Measurements from ENCODE around the gene RALGAPB.
A peak's percentile ranks its signal among the peaks of the same experiment; 100 is the strongest.
"Not testable (repeated sequence)": the region's sequence is repeated elsewhere in the genome, so short reads cannot be mapped to it uniquely, and the experiment has no call there.

Gene RALGAPB

GRCh38 chr20:38434301-38434741 lies 38.3 kb upstream of the RALGAPB start:
- Histone ChIP-seq H3K36me3 (ENCODE audit: control insufficient read depth, low read depth, low read length) (peaks cover 44% of the 10 kb centered on the region), H3K9me3 (ENCODE audit: control insufficient read depth, low read depth, low read length) (no peaks in the 10 kb centered on the region), H3K4me1 (ENCODE audit: control insufficient read depth, low read depth, low read length) (no peaks in the 10 kb centered on the region), H3K27ac (ENCODE audit: low read length) (peak overlapping the region; percentile 81), H3K27me3 (ENCODE audit: control insufficient read depth, insufficient read depth, low read length) (no peaks in the 10 kb centered on the region), H3K4me3 (ENCODE audit: low read length) (peak overlapping the region; percentile 77), H3K9ac (ENCODE audit: low read length) (peak overlapping the region; percentile 92)

- H3K36me3 ChIP-seq (ENCODE audit: control insufficient read depth, low read depth, low read length) = peaks cover 38% of the 10 kb centered on the region
- H3K27me3 ChIP-seq (ENCODE audit: control insufficient read depth, insufficient read depth, low read length) = no peaks in the 10 kb centered on the region
- H3K27ac ChIP-seq (ENCODE audit: low read length) = peak within 1 kb of the TSS; percentile 81
- H3K4me1 ChIP-seq (ENCODE audit: control insufficient read depth, low read depth, low read length) = no peaks in the 10 kb centered on the region
- H3K4me3 ChIP-seq (ENCODE audit: low read length) = peak within 1 kb of the TSS; percentile 77
- H3K9ac ChIP-seq (ENCODE audit: low read length) = peak within 1 kb of the TSS; percentile 92
- no peaks in the 10 kb centered on the region for H3K9me3 ChIP-seq (ENCODE audit: control insufficient read depth, low read depth, low read length)
Observed at GRCh38 chr20:38434770-38435554, 37.7 kb upstream of the RALGAPB start, which contains the start of gene SNHG17. Gene SNHG17 (minus strand): TSS chr20:38435328.

- no peak overlapping the region for H3K27ac ChIP-seq (ENCODE audit: low read length)
- H3K9me3 ChIP-seq (ENCODE audit: control insufficient read depth, low read depth, low read length) = no peaks in the 10 kb centered on the region
- no peaks in the 10 kb centered on the region for H3K27me3 ChIP-seq (ENCODE audit: control insufficient read depth, insufficient read depth, low read length)
- H3K4me1 ChIP-seq (ENCODE audit: control insufficient read depth, low read depth, low read length) = no peaks in the 10 kb centered on the region
- H3K36me3 ChIP-seq (ENCODE audit: control insufficient read depth, low read depth, low read length) = peaks cover 36% of the 10 kb centered on the region
- no peak overlapping the region for H3K9ac ChIP-seq (ENCODE audit: low read length)
- peak overlapping the region; percentile 77 for H3K4me3 ChIP-seq (ENCODE audit: low read length)
Observed at GRCh38 chr20:38435555-38435939, 37.1 kb upstream of the RALGAPB start.

- Histone ChIP-seq H3K27me3 (ENCODE audit: control insufficient read depth, insufficient read depth, low read length) (no peaks in the 10 kb centered on the region), H3K4me3 (ENCODE audit: low read length) (no peak overlapping the region), H3K4me1 (ENCODE audit: control insufficient read depth, low read depth, low read length) (no peaks in the 10 kb centered on the region), H3K9me3 (ENCODE audit: control insufficient read depth, low read depth, low read length) (no peaks in the 10 kb centered on the region), H3K27ac (ENCODE audit: low read length) (no peak overlapping the region), H3K9ac (ENCODE audit: low read length) (no peak overlapping the region), H3K36me3 (ENCODE audit: control insufficient read depth, low read depth, low read length) (peaks cover 14% of the 10 kb centered on the region)
Observed at GRCh38 chr20:38437796-38438195, 34.8 kb upstream of the RALGAPB start.

- H3K4me3 ChIP-seq (ENCODE audit: low read length); H3K36me3 ChIP-seq (ENCODE audit: control insufficient read depth, low read depth, low read length); H3K4me1 ChIP-seq (ENCODE audit: control insufficient read depth, low read depth, low read length); H3K9me3 ChIP-seq (ENCODE audit: control insufficient read depth, low read depth, low read length); H3K27me3 ChIP-seq (ENCODE audit: control insufficient read depth, insufficient read depth, low read length); H3K9ac ChIP-seq (ENCODE audit: low read length); H3K27ac ChIP-seq (ENCODE audit: low read length): not testable (repeated sequence)
Observed at GRCh38 chr20:38441110-38441509, 31.5 kb upstream of the RALGAPB start.

GRCh38 chr20:38441916-38442315 lies 30.7 kb upstream of the RALGAPB start:
- Histone ChIP-seq H3K4me1 (ENCODE audit: control insufficient read depth, low read depth, low read length) (no peaks in the 10 kb centered on the region), H3K9me3 (ENCODE audit: control insufficient read depth, low read depth, low read length) (no peaks in the 10 kb centered on the region), H3K9ac (ENCODE audit: low read length) (no peak overlapping the region), H3K36me3 (ENCODE audit: control insufficient read depth, low read depth, low read length) (no peaks in the 10 kb centered on the region), H3K4me3 (ENCODE audit: low read length) (no peak overlapping the region), H3K27me3 (ENCODE audit: control insufficient read depth, insufficient read depth, low read length) (no peaks in the 10 kb centered on the region), H3K27ac (ENCODE audit: low read length) (no peak overlapping the region)

GRCh38 chr20:38445381-38445796 lies 27.3 kb upstream of the RALGAPB start:
- H3K9me3 ChIP-seq (ENCODE audit: control insufficient read depth, low read depth, low read length) = no peaks in the 10 kb centered on the region
- peaks cover 12% of the 10 kb centered on the region for H3K36me3 ChIP-seq (ENCODE audit: control insufficient read depth, low read depth, low read length)
- H3K4me1 ChIP-seq (ENCODE audit: control insufficient read depth, low read depth, low read length) = no peaks in the 10 kb centered on the region
- H3K9ac ChIP-seq (ENCODE audit: low read length) = no peak overlapping the region
- H3K4me3 ChIP-seq (ENCODE audit: low read length) = no peak overlapping the region
- no peaks in the 10 kb centered on the region for H3K27me3 ChIP-seq (ENCODE audit: control insufficient read depth, insufficient read depth, low read length)
- H3K27ac ChIP-seq (ENCODE audit: low read length) = no peak overlapping the region

- H3K9me3 ChIP-seq (ENCODE audit: control insufficient read depth, low read depth, low read length) = no peaks in the 10 kb centered on the region
- no peak overlapping the region for H3K27ac ChIP-seq (ENCODE audit: low read length)
- no peaks in the 10 kb centered on the region for H3K27me3 ChIP-seq (ENCODE audit: control insufficient read depth, insufficient read depth, low read length)
- peak overlapping the region; percentile 82 for H3K4me3 ChIP-seq (ENCODE audit: low read length)
- no peak overlapping the region for H3K9ac ChIP-seq (ENCODE audit: low read length)
- peaks cover 18% of the 10 kb centered on the region for H3K36me3 ChIP-seq (ENCODE audit: control insufficient read depth, low read depth, low read length)
- H3K4me1 ChIP-seq (ENCODE audit: control insufficient read depth, low read depth, low read length) = no peaks in the 10 kb centered on the region
Observed at GRCh38 chr20:38445901-38446425, 26.7 kb upstream of the RALGAPB start.

- H3K36me3 ChIP-seq (ENCODE audit: control insufficient read depth, low read depth, low read length) = peaks cover 20% of the 10 kb centered on the region
- peak overlapping the region; percentile 85 for H3K9ac ChIP-seq (ENCODE audit: low read length)
- H3K9me3 ChIP-seq (ENCODE audit: control insufficient read depth, low read depth, low read length) = no peaks in the 10 kb centered on the region
- no peaks in the 10 kb centered on the region for H3K27me3 ChIP-seq (ENCODE audit: control insufficient read depth, insufficient read depth, low read length)
- H3K27ac ChIP-seq (ENCODE audit: low read length) = no peak overlapping the region
- no peaks in the 10 kb centered on the region for H3K4me1 ChIP-seq (ENCODE audit: control insufficient read depth, low read depth, low read length)
- peak overlapping the region; percentile 82 for H3K4me3 ChIP-seq (ENCODE audit: low read length)
Observed at GRCh38 chr20:38446441-38447209, 26.0 kb upstream of the RALGAPB start.

- no peaks in the 10 kb centered on the region for H3K27me3 ChIP-seq (ENCODE audit: control insufficient read depth, insufficient read depth, low read length)
- H3K4me1 ChIP-seq (ENCODE audit: control insufficient read depth, low read depth, low read length) = no peaks in the 10 kb centered on the region
- peaks cover 20% of the 10 kb centered on the region for H3K36me3 ChIP-seq (ENCODE audit: control insufficient read depth, low read depth, low read length)
- peak overlapping the region; percentile 82 for H3K4me3 ChIP-seq (ENCODE audit: low read length)
- H3K9me3 ChIP-seq (ENCODE audit: control insufficient read depth, low read depth, low read length) = no peaks in the 10 kb centered on the region
- H3K9ac ChIP-seq (ENCODE audit: low read length) = peak overlapping the region; percentile 85
- no peak overlapping the region for H3K27ac ChIP-seq (ENCODE audit: low read length)
Observed at GRCh38 chr20:38447251-38447661, 25.4 kb upstream of the RALGAPB start.

- H3K9me3 ChIP-seq (ENCODE audit: control insufficient read depth, low read depth, low read length) = no peaks in the 10 kb centered on the region
- H3K27me3 ChIP-seq (ENCODE audit: control insufficient read depth, insufficient read depth, low read length) = no peaks in the 10 kb centered on the region
- H3K27ac ChIP-seq (ENCODE audit: low read length) = no peak overlapping the region
- no peak overlapping the region for H3K9ac ChIP-seq (ENCODE audit: low read length)
- peaks cover 20% of the 10 kb centered on the region for H3K36me3 ChIP-seq (ENCODE audit: control insufficient read depth, low read depth, low read length)
- H3K4me3 ChIP-seq (ENCODE audit: low read length) = peak overlapping the region; percentile 82
- H3K4me1 ChIP-seq (ENCODE audit: control insufficient read depth, low read depth, low read length) = no peaks in the 10 kb centered on the region
Observed at GRCh38 chr20:38447931-38448675, 24.5 kb upstream of the RALGAPB start.

Measured in iPS-18a (cell line).